NCI-H460 (cell line): ENCODE measurements around the gene SARS1. TPM values are rescaled to one million over a fixed set of nuclear protein-coding genes. Genes with fewer than 3 reads are reported as not detected.

ENCODE experiments used
- total RNA-seq: library from RNA; depleted of rRNA; stranded (reverse); fragments of >200 nt; shearing (Covaris generic); gene quantifications from 2 replicates; pipeline ENCODE4 v1.2.3, GENCODE V29; 2014; rRNA removed

Gene SARS1
- total RNA-seq, 1 experiment from 2014 or later: 411 TPM

Other genes starting within 250 kb of the SARS1 start
- gene WDR47, start 171.8 kb upstream of the SARS1 start, total RNA-seq: 6.7 and 7.7 TPM in 2 replicates
- 47.7 and 72.5 TPM in 2 replicates for gene TAF13, start 137.9 kb upstream of the SARS1 start, total RNA-seq
- gene TMEM167B, start 123.2 kb upstream of the SARS1 start, total RNA-seq: 20.4 and 23.1 TPM in 2 replicates
- gene ELAPOR1, start 99.8 kb upstream of the SARS1 start, total RNA-seq: 0.12 and 0.23 TPM in 2 replicates
- 2.7 and 3.8 TPM in 2 replicates for gene CELSR2, start 35.6 kb downstream of the SARS1 start, total RNA-seq
- gene PSRC1, start 69.2 kb downstream of the SARS1 start, total RNA-seq: 23.1 and 28.0 TPM in 2 replicates
- not detected in 2 replicates for gene MYBPHL, start 93.1 kb downstream of the SARS1 start, total RNA-seq
- 1.6 and 3.0 TPM in 2 replicates for gene SORT1, start 184.0 kb downstream of the SARS1 start, total RNA-seq
- gene PSMA5, start 212.5 kb downstream of the SARS1 start, total RNA-seq: 85.5 and 98.2 TPM in 2 replicates